Caco-2 (cell line): ENCODE results near the gene POGLUT2. TPM values are rescaled to one million over a fixed set of nuclear protein-coding genes. Genes with fewer than 3 reads are reported as not detected.

Experiments
- BruUV-seq: library from RNA; stranded (reverse); fragments of 400-500 nt; replicated peaks from 2 replicates; lab custom pipeline; 2021; lab: Mats Ljungman, UMichigan
- CTCF ChIA-PET: fragments of 300-600 bp; sonication (Branson Sonifier 250); formaldehyde crosslinking; loops from one replicate; lab custom pipeline; 2022; ENCODE audit warnings: antibody characterized with exemption; lab: Charles Lee
- POLR2A ChIA-PET: fragments of 300-600 bp; sonication (Branson Sonifier 250); formaldehyde crosslinking; loops from one replicate; lab custom pipeline; 2022; ENCODE audit warnings: antibody characterized with exemption; lab: Charles Lee
- DNase-seq, 2 experiments: peaks; one replicate each; pipeline versions ENCODE4 v3.0.0 to v3.0.0-alpha.2; 2020 to 2022
- H3K27me3 ChIP-seq: replicated peaks from 2 replicates; pipeline ENCODE4 v1.6.0; 2011; ENCODE audit warnings: low read length; ENCODE audit not compliant: control insufficient read depth, insufficient read depth
- H3K36me3 ChIP-seq: 2 replicates; pipeline ENCODE4 v1.5.1; 2011; ENCODE audit warnings: low read length; ENCODE audit not compliant: control insufficient read depth, insufficient read depth
- H3K4me1 ChIP-seq: fragments of 250-450 bp; sonication (Bioruptor Pico); 2 replicates; pipeline ENCODE4 v1.5.1; 2020; ENCODE audit warnings: mild to moderate bottlenecking
- H3K4me3 ChIP-seq: 2 replicates; pipeline ENCODE4 v1.5.1; 2011; ENCODE audit warnings: low read depth, mild to moderate bottlenecking, control low read depth, low read length
- H3K9me3 ChIP-seq: fragments of 250-450 bp; sonication (Bioruptor Pico); 2 replicates; pipeline ENCODE4 v1.5.1; 2020; ENCODE audit warnings: mild to moderate bottlenecking, moderate library complexity
- H3K27ac Mint-ChIP-seq: one replicate; pipeline ENCODE4 v1.8.0; 2022; ENCODE audit warnings: mixed read lengths; ENCODE audit not compliant: unreplicated experiment
- H3K27me3 Mint-ChIP-seq: one replicate; pipeline ENCODE4 v1.8.0; 2022; ENCODE audit warnings: mixed read lengths; ENCODE audit not compliant: insufficient read depth, unreplicated experiment
- H3K36me3 Mint-ChIP-seq: one replicate; pipeline ENCODE4 v1.8.0; 2022; ENCODE audit warnings: mild to moderate bottlenecking, mixed read lengths; ENCODE audit not compliant: insufficient read depth, unreplicated experiment
- H3K4me1 Mint-ChIP-seq: one replicate; pipeline ENCODE4 v1.8.0; 2022; ENCODE audit warnings: low read depth, mixed read lengths; ENCODE audit not compliant: unreplicated experiment
- H3K4me3 Mint-ChIP-seq: one replicate; pipeline ENCODE4 v1.8.0; 2022; ENCODE audit warnings: mild to moderate bottlenecking, moderate library complexity, mixed read lengths; ENCODE audit not compliant: unreplicated experiment
- H3K9me3 Mint-ChIP-seq: one replicate; pipeline ENCODE4 v1.8.0; 2022; ENCODE audit warnings: mixed read lengths; ENCODE audit not compliant: unreplicated experiment
- CTCF ChIP-seq, 2 experiments: fragments of 200-600 bp in 1 of 2; IDR thresholded peaks; 1 replicate in 1 of 2; 2 replicates in 1 of 2; pipeline versions ENCODE4 v1.5.1 to v1.8.0; 2011 to 2022; ENCODE audit warnings: antibody characterized with exemption in 1 of 2, control low read depth in 1 of 2, inconsistent platforms in 1 of 2, low read depth in 1 of 2, low read length in 1 of 2, mild to moderate bottlenecking in 1 of 2, moderate library complexity in 1 of 2; ENCODE audit not compliant: insufficient read depth in 1 of 2, severe bottlenecking in 1 of 2, unreplicated experiment in 1 of 2
- intact Hi-C: fragments of 100-400 bp; cut with micrococcal nuclease; formaldehyde crosslinking; loops from one replicate; pipeline ENCODE4 v1.10.0; 2022; ENCODE audit not compliant: unreplicated experiment
- total RNA-seq: library from RNA; stranded (reverse); gene quantifications from 2 replicates; pipeline ENCODE4 v1.2.3, GENCODE V29; 2022

The POGLUT2 gene
- total RNA-seq, 1 experiment from 2014 or later, result 20.1 TPM

GRCh38 chr13:102825400-102825799 lies 26.6 kb upstream of the POGLUT2 start:
- POLR2A ChIA-PET, result no interaction called here
- Mint-ChIP-seq H3K9me3 (no peaks in the 10 kb centered on the region), H3K4me3 (no peak overlapping the region), H3K27me3 (no peaks in the 10 kb centered on the region), H3K36me3 (no peaks in the 10 kb centered on the region), H3K4me1 (no peaks in the 10 kb centered on the region), H3K27ac (no peak overlapping the region)
- intact Hi-C loops, result no loop called here
- CTCF ChIA-PET, result interaction anchor here (0.9 kb wide), 1 partner anchor 101 kb away, joined by 4 read pairs; no protein-coding TSS in a partner anchor
- Histone ChIP-seq H3K4me1 (no peaks in the 10 kb centered on the region), H3K36me3 (no peaks in the 10 kb centered on the region), H3K4me3 (no peak overlapping the region), H3K27me3 (no peaks in the 10 kb centered on the region), H3K9me3 (no peaks in the 10 kb centered on the region)
- no TSS peak for BruUV-seq
- no peak for TF ChIP-seq CTCF (IDR thresholded peaks at IDR 0.05; ENCODE audit: insufficient read depth in 1 of 2, low read depth in 1 of 2, low read length in 1 of 2, severe bottlenecking in 1 of 2, unreplicated experiment in 1 of 2)
- DNase-seq, result no peak

DNA sequence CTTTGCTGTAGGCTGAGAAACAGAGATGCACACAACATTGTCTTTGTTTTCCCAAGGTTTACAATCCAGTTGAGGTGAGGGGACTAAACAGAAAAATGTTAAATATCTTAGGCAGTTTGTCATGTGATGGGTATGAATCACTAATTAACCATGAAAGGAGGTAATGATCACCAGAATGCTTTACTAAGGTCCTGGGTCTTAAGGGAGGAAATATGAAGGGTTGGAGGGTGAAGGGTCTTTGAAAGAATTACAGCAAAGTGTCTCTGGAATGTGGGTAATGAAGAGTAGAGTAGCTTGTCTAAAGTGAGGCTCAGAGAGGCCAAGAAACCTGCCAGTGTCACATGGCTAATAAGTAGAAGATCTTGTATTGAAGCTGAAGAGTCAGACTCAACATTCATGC lies 19.1 kb upstream of the POGLUT2 start:
- Mint-ChIP-seq H3K4me3 (no peak overlapping the region), H3K27me3 (no peaks in the 10 kb centered on the region), H3K4me1 (peaks cover 16% of the 10 kb centered on the region), H3K9me3 (no peaks in the 10 kb centered on the region), H3K27ac (no peak overlapping the region), H3K36me3 (no peaks in the 10 kb centered on the region)
- Histone ChIP-seq H3K4me1 (peaks cover 23% of the 10 kb centered on the region), H3K9me3 (no peaks in the 10 kb centered on the region), H3K36me3 (no peaks in the 10 kb centered on the region), H3K4me3 (no peak overlapping the region), H3K27me3 (no peaks in the 10 kb centered on the region)
- no peak for TF ChIP-seq CTCF (IDR thresholded peaks at IDR 0.05; ENCODE audit: insufficient read depth in 1 of 2, low read depth in 1 of 2, low read length in 1 of 2, severe bottlenecking in 1 of 2, unreplicated experiment in 1 of 2)
- ChIA-PET CTCF (no interaction called here), POLR2A (no interaction called here)
- no TSS peak for BruUV-seq
- DNase-seq, result no peak
- intact Hi-C loops, result no loop called here

DNA sequence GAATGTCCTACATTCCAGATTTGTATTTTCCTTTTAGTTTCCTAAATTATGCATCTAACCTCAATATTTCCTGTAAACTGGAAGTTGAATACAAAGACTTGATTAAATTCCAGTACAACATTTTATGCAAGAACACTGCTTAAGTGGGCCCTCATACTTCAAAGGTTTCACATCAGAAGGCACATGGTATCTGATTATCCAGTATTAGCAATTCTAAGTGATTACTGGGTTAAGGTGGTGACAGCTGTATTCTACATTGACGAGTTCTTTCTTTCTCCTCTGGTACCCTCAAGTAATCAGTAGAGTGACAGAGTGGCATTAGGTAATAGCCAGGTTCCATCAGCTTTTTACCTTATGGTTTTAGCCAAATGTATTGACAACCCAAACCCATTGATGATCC lies 18.5 kb upstream of the POGLUT2 start:
- no peak for DNase-seq
- Mint-ChIP-seq H3K27ac (no peak overlapping the region), H3K36me3 (no peaks in the 10 kb centered on the region), H3K9me3 (no peaks in the 10 kb centered on the region), H3K4me3 (no peak overlapping the region), H3K27me3 (no peaks in the 10 kb centered on the region), H3K4me1 (peaks cover 16% of the 10 kb centered on the region)
- POLR2A ChIA-PET, result no interaction called here
- no peaks in the 10 kb centered on the region for H3K36me3 ChIP-seq
- no TSS peak for BruUV-seq
- peaks cover 23% of the 10 kb centered on the region for H3K4me1 ChIP-seq
- CTCF ChIA-PET, result no interaction called here
- TF ChIP-seq CTCF (IDR thresholded peaks at IDR 0.05; ENCODE audit: insufficient read depth in 1 of 2, low read depth in 1 of 2, low read length in 1 of 2, severe bottlenecking in 1 of 2, unreplicated experiment in 1 of 2), result no peak
- no peak overlapping the region for H3K4me3 ChIP-seq
- H3K9me3 ChIP-seq, result no peaks in the 10 kb centered on the region
- intact Hi-C loops, result no loop called here
- no peaks in the 10 kb centered on the region for H3K27me3 ChIP-seq
